Inferior parietal cortex (tissue), 1 donor: ENCODE results near the gene TMEM45B.
"Not testable (repeated sequence)": the region's sequence is repeated elsewhere in the genome, so short reads cannot be mapped to it uniquely, and the experiment has no call there.

ENCODE experiments used
- DNase-seq: peaks from one replicate; pipeline ENCODE4 v3.0.0-alpha.2; 2016; ENCODE audit errors: extremely low spot score

TMEM45B gene

DNA sequence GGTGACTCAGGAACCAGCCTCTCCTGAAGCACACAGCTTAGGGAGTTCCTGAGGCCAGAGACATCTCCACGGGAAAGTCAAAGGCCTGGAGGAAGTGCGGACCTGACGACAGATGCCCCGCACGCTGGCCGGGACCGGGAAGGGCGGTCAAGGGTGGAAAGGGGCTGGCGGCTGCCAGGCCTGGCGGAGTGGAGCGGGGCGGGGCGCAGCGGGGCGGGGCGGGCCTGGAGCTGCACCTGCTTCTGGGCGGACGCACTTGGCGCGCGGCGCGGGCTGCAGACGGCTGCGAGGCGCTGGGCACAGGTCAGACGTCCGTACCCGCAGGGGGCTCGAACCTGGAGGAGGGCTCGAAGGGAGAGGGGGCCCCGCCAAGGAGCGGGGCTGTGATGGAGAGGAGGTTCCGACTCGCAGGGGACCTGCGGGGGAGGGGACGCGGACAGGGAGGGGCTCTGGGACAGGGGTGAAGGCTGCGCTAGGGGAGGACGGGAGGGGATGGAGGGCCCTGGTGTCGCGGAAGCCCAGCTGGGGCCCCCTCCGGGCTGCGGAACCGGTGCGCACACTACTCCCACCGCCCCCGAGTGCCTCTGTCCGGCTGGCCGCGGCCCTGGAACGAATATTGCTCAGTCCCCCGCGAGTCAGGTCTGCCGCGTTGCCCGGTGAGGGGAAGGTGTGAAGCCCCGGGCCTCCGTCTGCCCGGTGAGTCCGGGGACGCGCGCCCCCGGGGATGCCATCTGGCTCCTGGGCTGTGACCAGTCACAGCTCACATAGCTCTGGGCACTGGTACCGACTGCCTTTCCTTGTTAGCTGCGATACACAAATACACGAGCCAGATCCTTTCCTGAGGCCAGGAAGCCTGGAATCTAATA lies at the start of gene TMEM45B:
TMEM45B (plus strand) TSS at position 253 of the 866 bp plus-strand sequence. CDS start 36,635 bp downstream, outside the sequence.
- no peak for DNase-seq

- DNase-seq: no peak
Measured at GRCh38 chr11:129766898-129767604, 48.6 kb upstream of the TMEM45B start.

GRCh38 chr11:129767827-129768226 lies 47.8 kb upstream of the TMEM45B start:
- no peak for DNase-seq

DNA sequence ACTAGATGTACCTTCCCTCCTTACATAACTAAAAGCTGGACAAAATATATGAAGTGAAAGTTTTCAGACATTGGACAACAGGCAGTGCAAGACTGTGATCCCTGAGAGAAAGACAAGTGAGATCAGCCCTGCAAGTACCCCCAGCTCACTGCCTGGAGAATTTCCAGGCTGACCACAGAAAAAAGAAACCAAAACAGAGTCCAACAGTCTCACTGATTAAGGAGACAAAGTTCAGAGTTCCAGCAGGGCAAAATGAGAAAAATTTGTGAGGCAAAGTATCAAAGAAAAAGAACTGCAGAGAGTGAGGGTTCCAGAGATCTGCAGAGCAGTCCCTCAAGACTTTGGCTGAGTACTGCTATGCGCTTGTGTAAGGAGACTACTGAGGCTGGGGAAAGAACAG lies 47.3 kb upstream of the TMEM45B start:
- no peak for DNase-seq

DNA sequence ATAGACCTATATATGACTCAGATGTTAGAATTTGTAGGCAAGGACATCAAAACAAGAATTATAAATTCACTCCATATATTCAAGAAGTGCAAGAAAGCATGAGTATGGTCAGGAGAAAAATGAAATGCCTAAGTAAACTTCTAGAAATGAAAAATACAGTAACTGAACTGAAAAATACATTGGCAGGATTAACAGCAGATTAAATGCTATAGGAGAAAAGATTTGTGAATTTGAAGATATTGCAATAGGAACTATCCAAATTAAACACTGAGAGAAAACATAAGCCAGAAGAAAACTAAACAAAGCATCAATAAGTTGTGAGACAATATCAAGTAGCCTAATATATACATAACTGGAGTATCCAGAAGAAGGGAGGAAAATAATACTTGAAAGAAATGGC lies 46.6 kb upstream of the TMEM45B start:
- no peak for DNase-seq

- no peak for DNase-seq
Measured at GRCh38 chr11:129770993-129771392, 44.7 kb upstream of the TMEM45B start.

DNA sequence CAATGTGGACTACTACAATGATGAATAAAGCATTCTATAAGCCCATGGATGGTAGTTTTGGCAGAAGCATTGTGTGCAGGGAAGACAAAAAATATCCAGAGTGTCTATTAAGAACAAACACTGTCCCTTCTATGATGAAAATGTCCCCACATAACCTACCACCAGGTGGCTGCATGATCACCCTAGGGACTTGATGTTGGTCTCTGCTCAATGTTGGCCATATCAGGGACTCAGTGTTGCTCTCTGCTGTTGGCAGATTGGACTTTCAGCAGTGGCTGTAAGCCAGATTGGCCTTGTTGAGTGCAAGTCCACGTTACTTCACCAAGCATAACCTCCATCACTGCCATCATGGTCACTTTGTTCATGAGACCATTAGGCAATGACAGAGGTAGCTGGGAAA lies 44.2 kb upstream of the TMEM45B start:
- not testable (repeated sequence) for DNase-seq

- no peak for DNase-seq
Measured at GRCh38 chr11:129778877-129779276, 36.8 kb upstream of the TMEM45B start.

DNA sequence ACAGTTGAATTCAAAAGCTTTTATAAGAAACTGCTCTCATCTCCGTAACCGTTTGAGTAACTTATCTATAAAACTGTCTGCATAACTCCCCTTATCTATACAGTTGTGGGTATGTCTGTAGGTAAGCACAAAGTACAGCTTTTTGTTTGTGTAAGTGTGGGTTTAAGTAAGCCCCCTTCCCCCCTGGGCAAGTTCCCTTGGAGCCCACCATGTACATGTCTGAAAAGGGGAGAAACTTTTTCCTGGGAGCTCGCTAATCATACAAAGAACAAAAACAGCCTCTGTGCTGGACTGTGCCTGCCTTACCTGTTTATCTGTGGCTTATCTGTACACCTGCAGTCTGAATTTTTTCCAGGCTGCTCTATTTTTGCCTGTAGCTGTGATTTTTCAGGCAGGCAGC lies 36.3 kb upstream of the TMEM45B start:
- DNase-seq: no peak

DNA sequence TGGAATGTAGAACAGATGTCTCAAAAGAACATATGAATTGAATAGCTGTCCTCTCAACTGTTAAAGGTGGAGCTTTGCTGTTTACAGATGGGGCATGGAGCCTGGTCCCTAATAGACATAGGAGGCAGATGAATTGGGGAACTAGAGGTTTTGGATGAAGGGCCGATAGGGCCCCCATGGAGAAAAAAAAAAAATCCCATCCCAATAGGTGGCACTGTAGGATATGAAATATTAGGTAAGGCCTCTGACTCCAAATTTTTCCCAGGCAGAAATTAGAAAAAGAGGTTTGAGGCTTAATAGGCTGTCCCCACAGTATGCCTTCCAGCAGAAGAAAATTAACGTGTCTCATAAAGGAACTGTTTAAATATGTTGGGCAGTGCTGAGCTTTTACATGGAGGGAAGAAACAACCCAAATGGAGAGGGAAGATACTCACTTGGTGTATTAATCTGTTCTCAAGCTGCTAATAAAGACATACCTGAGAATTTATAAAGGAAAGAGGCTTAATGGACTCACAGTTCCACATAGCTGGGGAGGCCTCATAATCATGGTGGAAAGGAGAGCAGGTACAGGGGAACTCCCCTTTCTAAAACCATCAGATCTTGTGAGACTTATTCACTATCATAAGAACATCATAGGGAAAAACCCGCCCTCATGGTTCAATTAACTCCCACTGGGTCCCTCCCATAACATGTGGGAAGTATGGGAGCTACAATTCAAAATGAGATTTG lies 30.1 kb upstream of the TMEM45B start:
- DNase-seq: no peak

DNA sequence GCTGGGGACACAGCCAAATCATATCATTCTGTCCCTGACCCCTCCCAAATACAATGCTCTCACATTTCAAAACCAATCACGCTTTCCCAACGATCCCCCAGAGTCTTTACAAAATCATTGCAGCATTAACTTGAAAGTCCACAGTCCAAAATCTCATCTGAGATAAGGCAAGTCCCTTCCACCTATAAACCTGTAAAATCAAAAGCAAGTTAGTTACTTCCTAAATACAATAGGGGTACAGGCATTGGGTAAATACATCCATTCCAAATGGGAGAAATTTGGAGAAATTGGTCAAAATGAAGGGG lies 29.6 kb upstream of the TMEM45B start:
- DNase-seq: not testable (repeated sequence)

DNA sequence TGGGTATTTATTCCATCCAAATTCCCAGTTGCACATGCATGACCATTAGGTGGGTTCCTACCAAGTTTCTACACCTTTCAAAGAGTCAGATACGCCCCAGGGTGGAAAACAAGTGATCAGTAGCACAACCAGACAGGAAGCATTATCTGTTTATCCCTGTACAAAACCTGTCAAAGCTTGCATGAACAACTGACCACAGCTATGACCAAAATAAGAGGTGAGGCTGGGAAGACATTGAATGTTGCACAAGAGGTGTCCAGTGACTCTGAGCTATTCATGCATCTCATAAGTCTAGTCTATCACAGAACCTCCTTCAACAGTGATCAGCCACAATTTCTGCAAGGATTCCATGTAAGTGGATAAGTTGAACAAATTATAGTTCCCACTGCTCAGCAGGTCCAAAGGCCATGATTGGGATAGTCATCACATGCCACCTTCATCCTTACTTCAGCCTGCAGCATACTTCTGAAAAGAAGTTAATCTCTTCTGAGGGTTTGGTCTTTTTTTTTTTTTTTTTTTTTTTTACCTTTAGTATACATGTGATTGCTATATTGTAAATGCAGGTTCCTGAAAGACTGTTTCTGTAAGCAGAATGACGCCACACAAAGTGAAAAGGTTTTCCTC lies 28.0 kb upstream of the TMEM45B start:
- DNase-seq: no peak

GRCh38 chr11:129788278-129788677 lies 27.4 kb upstream of the TMEM45B start:
- DNase-seq: no peak

GRCh38 chr11:129790106-129790505 lies 25.5 kb upstream of the TMEM45B start:
- DNase-seq: no peak

GRCh38 chr11:129791515-129791914 lies 24.1 kb upstream of the TMEM45B start:
- DNase-seq: no peak

GRCh38 chr11:129792663-129793062 lies 23.0 kb upstream of the TMEM45B start:
- no peak for DNase-seq

DNA sequence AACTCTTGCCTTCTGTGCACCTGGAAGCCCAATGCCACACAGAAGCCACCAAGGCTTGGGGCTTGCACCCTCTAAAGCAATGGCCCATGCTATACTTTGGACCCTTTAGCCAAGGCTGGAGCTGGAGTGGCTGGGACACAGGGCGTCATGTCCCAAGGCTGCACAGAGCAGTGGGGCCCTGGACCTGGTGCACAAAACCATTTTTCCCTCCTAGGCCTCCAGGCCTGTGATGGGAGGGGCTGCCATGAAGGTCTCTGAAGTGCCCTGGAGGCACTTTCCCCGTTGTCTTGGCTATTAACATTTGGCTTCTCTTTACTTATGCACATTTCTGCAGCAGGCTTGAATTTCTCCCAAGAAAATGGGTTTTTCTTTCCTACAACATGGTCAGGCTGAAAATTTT lies 20.6 kb upstream of the TMEM45B start:
- DNase-seq: no peak

DNA sequence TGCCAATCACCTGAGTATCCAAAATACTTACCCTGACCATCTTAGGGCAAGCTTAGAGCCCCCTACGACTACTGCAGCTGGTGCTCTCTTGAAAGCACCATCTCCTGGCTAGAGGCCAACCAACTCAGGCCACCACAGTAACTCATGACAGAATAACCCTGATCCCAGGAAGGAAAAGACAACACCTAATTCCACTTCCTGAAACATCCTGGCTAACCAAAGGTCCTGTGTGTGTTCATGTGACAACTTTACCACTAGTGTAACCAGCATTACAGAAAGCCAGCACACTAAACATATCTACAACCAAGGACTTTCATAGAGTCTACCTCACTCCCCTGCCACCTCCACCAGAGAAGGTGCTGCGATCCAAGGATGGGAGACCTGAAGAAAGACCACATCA lies 17.4 kb upstream of the TMEM45B start:
- DNase-seq: no peak

- not testable (repeated sequence) for DNase-seq
Measured at GRCh38 chr11:129800162-129800561, 15.5 kb upstream of the TMEM45B start.

DNA sequence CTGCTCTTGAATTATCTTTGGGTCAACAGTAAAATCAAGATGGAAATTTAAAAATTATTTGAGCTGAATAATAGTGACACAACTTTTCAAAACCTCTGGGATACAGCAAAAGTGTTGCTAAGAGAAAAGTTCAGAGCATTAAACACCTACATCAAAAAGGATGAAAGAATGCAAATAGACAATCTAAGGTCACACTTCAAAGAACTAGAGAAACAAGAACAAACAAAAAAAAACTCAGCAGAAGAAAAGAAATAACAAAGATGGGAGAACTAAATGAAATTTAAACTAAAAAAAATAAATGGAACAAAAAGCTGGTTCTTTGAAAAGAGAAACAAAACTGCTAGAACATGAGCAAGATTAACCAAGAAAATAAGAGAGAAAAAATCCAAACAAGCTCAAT lies 15.0 kb upstream of the TMEM45B start:
- no peak for DNase-seq

DNA sequence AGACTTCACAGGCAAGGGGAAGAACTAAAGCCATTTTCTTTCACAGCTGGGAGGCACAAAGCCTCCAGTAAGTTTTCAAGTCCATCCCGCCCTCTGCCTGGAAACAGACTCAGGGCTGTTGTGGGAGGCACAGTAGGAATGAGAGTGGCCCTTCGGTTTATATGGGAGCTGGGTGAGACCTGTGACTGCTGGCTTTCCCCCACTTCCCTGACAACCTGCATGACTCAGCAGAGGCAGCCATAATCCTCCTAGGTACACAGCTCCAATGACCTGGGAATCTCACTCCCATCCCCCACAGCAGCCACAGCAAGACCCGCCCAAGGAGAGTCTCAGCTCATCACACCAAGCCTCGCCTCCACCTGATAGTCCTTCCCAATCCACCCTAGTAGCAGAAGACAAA lies 12.1 kb upstream of the TMEM45B start:
- no peak for DNase-seq

DNA sequence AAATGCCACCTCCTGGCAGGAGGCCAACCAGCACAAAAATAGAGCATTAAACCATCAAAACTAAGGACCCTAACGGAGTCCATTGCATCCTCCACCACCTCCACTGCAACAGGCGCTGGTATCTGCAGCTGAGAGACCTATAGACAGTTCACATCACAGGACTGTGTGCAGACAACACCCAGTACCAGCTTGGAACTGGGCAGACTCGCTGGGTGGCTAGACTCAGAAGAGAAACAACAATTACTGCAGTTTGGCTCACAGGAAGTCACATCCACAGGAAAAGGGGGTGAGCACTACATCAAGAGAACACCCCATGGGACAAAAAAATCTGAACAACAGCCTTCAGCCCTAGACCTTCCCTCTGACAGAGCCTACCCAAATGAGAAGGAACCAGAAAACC lies 11.6 kb upstream of the TMEM45B start:
- DNase-seq: no peak
